Prostate gland (tissue), 2 donors: ENCODE measurements around the gene WASHC1.
"Not testable (repeated sequence)": the region's sequence is repeated elsewhere in the genome, so short reads cannot be mapped to it uniquely, and the experiment has no call there.

Experiments used
- POLR2AphosphoS5 ChIP-seq: sonication (generic); formaldehyde crosslinking; IDR thresholded peaks from one replicate; pipeline ENCODE4 v1.6.1; 2017; ENCODE audit warnings: antibody characterized with exemption
- TF ChIP-seq, protein P1 (sequence below), 4 experiments: fragments of 200-600 bp in 2 of 4; fragments of 450-650 bp in 2 of 4; sonication (generic) in 2 of 4; IDR thresholded peaks; 1 replicate in 3 of 4; 2 replicates in 1 of 4; pipeline ENCODE4 v1.5.1; 2016 to 2019; ENCODE audit warnings: antibody characterized with exemption in 4 of 4, mild to moderate bottlenecking in 2 of 4, moderate library complexity in 2 of 4

- TF ChIP-seq, protein P1, sequence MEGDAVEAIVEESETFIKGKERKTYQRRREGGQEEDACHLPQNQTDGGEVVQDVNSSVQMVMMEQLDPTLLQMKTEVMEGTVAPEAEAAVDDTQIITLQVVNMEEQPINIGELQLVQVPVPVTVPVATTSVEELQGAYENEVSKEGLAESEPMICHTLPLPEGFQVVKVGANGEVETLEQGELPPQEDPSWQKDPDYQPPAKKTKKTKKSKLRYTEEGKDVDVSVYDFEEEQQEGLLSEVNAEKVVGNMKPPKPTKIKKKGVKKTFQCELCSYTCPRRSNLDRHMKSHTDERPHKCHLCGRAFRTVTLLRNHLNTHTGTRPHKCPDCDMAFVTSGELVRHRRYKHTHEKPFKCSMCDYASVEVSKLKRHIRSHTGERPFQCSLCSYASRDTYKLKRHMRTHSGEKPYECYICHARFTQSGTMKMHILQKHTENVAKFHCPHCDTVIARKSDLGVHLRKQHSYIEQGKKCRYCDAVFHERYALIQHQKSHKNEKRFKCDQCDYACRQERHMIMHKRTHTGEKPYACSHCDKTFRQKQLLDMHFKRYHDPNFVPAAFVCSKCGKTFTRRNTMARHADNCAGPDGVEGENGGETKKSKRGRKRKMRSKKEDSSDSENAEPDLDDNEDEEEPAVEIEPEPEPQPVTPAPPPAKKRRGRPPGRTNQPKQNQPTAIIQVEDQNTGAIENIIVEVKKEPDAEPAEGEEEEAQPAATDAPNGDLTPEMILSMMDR (IDR thresholded peaks at IDR 0.05): not testable (repeated sequence)
- not testable (repeated sequence) for TF ChIP-seq POLR2AphosphoS5
Observed at GRCh38 chr9:32308-32707, 3.1 kb upstream of the WASHC1 start.
